ENCODE measurements around the gene ADAMTSL3. TPM values are rescaled to one million over a fixed set of nuclear protein-coding genes. Genes with fewer than 3 reads are reported as not detected.

The ADAMTSL3 gene
- total RNA-seq, 2 donors from 2014 or later: 0.79 to 3.4 TPM

- H3K27me3 ChIP-seq (ENCODE audit: control insufficient read depth, insufficient read depth, low read length, poor library complexity, severe bottlenecking): no peaks in the 10 kb centered on the region
- DNase-seq: no peak
- 91 to 100% methylated on average over 2 of the region's 2 CpGs for WGBS, 2 experiments (ENCODE audit: insufficient coverage in 1 of 2, insufficient read length in 1 of 2)
- H3K4me3 ChIP-seq (ENCODE audit: low read length): no peak overlapping the region
- H3K27ac Mint-ChIP-seq: no peak overlapping the region
- no peaks in the 10 kb centered on the region for H3K9me3 ChIP-seq (ENCODE audit: control insufficient read depth, low read length)
- H3K36me3 Mint-ChIP-seq (ENCODE audit: low read depth): no peaks in the 10 kb centered on the region
- no peaks in the 10 kb centered on the region for H3K4me1 Mint-ChIP-seq
- no peak overlapping the region for H3K27ac ChIP-seq (ENCODE audit: low read depth, low read length)
- H3K4me1 ChIP-seq (ENCODE audit: control insufficient read depth, insufficient read depth, low read length): no peaks in the 10 kb centered on the region
- no peak overlapping the region for H3K9ac ChIP-seq (ENCODE audit: extremely low read depth, low read length, poor library complexity, severe bottlenecking)
- no peak overlapping the region for H3K4me3 Mint-ChIP-seq
- TF ChIP-seq CTCF (conservative IDR thresholded peaks at IDR 0.05): no peak
- no peaks in the 10 kb centered on the region for H3K36me3 ChIP-seq (ENCODE audit: control insufficient read depth, insufficient read depth, low read length)
- H3K27me3 Mint-ChIP-seq (ENCODE audit: insufficient read depth): peaks cover 1% of the 10 kb centered on the region
- H3K9me3 Mint-ChIP-seq: no peaks in the 10 kb centered on the region
Measured at GRCh38 chr15:83720468-83720867, 66.5 kb downstream of the ADAMTSL3 start.

DNA sequence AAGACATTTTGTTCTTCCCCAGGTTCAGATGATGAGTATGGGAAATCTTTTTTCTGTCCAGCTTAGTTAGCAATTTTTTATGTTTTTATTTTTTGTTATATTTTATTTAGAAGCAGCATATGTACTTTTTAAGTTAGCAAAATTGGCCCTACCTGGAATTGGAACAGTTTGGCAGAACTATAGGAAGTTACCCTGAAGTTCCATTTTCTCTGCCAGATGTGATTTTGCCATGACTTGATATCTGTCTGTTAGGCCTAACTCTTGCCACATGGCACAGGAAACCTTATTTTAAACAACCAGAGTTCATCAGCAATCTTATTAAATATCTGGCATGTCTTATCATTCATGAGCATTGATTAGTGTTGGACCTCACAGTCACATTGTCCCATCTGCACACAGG is 67.1 kb downstream of the ADAMTSL3 start:
- Mint-ChIP-seq H3K9me3 (no peaks in the 10 kb centered on the region), H3K36me3 (ENCODE audit: low read depth) (no peaks in the 10 kb centered on the region), H3K4me1 (no peaks in the 10 kb centered on the region), H3K27ac (no peak overlapping the region), H3K27me3 (ENCODE audit: insufficient read depth) (no peaks in the 10 kb centered on the region), H3K4me3 (no peak overlapping the region)
- Histone ChIP-seq H3K9ac (ENCODE audit: extremely low read depth, low read length, poor library complexity, severe bottlenecking) (no peak overlapping the region), H3K9me3 (ENCODE audit: control insufficient read depth, low read length) (no peaks in the 10 kb centered on the region), H3K36me3 (ENCODE audit: control insufficient read depth, insufficient read depth, low read length) (no peaks in the 10 kb centered on the region), H3K4me3 (ENCODE audit: low read length) (no peak overlapping the region), H3K4me1 (ENCODE audit: control insufficient read depth, insufficient read depth, low read length) (no peaks in the 10 kb centered on the region), H3K27me3 (ENCODE audit: control insufficient read depth, insufficient read depth, low read length, poor library complexity, severe bottlenecking) (no peaks in the 10 kb centered on the region), H3K27ac (ENCODE audit: low read depth, low read length) (no peak overlapping the region)
- no peak for TF ChIP-seq CTCF (conservative IDR thresholded peaks at IDR 0.05)
- DNase-seq: no peak

- WGBS, 2 experiments (ENCODE audit: insufficient coverage in 1 of 2, insufficient read length in 1 of 2): 87 to 89% methylated on average over 3 of the region's 3 CpGs
- no peak overlapping the region for H3K4me3 Mint-ChIP-seq
- no peaks in the 10 kb centered on the region for H3K27me3 ChIP-seq (ENCODE audit: control insufficient read depth, insufficient read depth, low read length, poor library complexity, severe bottlenecking)
- no peak overlapping the region for H3K9ac ChIP-seq (ENCODE audit: extremely low read depth, low read length, poor library complexity, severe bottlenecking)
- H3K9me3 Mint-ChIP-seq: no peaks in the 10 kb centered on the region
- no peaks in the 10 kb centered on the region for H3K36me3 ChIP-seq (ENCODE audit: control insufficient read depth, insufficient read depth, low read length)
- H3K4me1 ChIP-seq (ENCODE audit: control insufficient read depth, insufficient read depth, low read length): no peaks in the 10 kb centered on the region
- H3K9me3 ChIP-seq (ENCODE audit: control insufficient read depth, low read length): no peaks in the 10 kb centered on the region
- no peaks in the 10 kb centered on the region for H3K36me3 Mint-ChIP-seq (ENCODE audit: low read depth)
- H3K27ac Mint-ChIP-seq: no peak overlapping the region
- TF ChIP-seq CTCF (conservative IDR thresholded peaks at IDR 0.05): no peak
- no peaks in the 10 kb centered on the region for H3K4me1 Mint-ChIP-seq
- DNase-seq: no peak
- H3K4me3 ChIP-seq (ENCODE audit: low read length): no peak overlapping the region
- no peaks in the 10 kb centered on the region for H3K27me3 Mint-ChIP-seq (ENCODE audit: insufficient read depth)
- no peak overlapping the region for H3K27ac ChIP-seq (ENCODE audit: low read depth, low read length)
Measured at GRCh38 chr15:83721981-83722380, 68.1 kb downstream of the ADAMTSL3 start.
